Cortex of kidney (tissue), 1 donor: ENCODE measurements around the gene EYS.
"Not testable (repeated sequence)": the region's sequence is repeated elsewhere in the genome, so short reads cannot be mapped to it uniquely, and the experiment has no call there.

Experiments used
- DNase-seq: peaks from one replicate; lab custom pipeline; 2025; lab: John Stamatoyannopoulos, UW

EYS gene

DNA sequence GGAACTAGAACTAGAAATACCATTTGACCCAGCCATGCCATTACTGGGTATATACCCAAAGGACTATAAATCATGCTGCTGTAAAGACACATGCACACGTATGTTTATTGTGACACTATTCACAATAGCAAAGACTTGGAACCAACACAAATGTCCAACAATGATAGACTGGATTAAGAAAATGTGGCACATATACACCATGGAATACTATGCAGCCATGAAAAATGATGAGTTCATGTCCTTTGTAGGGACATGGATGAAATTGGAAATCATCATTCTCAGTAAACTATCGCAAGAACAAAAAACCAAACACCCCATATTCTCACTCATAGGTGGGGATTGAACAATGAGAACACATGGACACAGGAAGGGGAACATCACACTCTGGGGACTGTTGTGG, 1968.8 kb downstream of the EYS start:
- not testable (repeated sequence) for DNase-seq

DNA sequence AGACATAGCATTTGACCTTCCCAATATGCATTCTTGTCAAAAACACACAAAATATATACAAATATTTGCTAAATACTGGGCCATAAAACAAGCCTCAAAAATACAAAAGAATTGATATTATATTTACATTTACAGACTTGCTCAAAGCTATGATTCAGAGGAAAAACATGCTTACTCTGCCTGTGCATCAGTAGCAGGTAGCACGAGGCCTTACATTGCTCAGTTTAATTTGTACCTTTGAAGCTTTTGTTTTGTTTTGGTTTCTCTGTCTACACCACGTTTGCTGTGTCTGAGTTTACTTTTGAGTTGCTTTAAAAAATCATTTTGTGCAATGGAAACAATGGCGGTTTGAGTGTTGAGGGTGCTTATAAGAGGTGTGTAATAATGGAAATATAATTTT, 1972.1 kb downstream of the EYS start:
- DNase-seq = no peak

DNA sequence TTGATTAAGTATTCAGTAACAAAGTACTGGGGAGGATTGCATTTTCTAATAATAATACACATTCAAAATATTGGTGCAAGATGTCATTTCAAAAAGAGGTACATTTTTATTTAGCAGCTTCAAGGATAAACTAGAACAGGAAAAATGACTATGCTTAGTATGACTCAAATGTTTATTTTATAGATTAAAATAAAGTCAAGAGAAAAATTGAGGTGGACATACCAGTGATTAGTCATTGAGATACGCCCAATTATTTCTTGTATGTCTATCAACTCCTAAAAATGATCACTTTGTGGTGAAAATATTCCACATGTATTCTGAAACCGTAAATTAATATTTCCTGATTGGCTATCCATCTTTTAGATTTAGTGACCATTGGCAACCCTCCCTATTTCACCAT, 1974.7 kb downstream of the EYS start:
- no peak for DNase-seq

DNA sequence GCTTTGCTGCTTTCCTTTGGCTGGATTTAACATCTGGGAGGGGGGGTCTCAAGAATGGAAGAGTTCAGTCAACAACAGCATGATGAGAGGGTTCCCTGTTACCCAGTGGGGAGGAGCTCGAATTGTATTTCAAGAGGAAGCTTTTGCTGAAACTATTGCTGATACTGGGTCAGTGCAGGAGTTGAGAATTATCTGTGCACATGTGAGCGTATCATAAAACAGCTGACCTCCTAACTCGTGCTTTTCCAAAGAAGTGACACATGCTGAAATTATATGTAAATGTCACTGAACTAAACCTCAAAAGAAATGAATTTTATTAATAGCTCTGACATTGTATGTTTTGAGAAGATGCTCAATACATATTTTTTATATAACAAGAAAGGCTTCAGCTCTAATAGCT, 1975.1 kb downstream of the EYS start:
- no peak for DNase-seq

DNA sequence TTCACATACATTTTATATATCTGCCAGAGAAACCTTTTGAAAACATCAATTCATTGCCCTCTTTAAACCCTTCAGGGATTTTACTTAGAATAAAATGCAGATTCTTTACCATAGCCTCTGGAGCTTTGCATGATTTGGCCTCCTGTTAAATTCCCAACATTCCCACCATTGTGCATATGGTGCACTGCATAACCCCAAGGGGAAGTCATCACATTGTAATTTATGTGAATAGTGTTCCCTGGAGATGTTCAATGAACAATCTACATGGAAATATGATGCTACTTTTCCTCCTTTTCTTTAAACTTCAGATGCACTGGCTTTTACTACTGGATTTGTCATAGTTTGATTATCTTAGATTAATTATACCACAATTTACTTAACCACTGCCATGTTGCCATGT, 1976.7 kb downstream of the EYS start:
- DNase-seq = no peak

DNA sequence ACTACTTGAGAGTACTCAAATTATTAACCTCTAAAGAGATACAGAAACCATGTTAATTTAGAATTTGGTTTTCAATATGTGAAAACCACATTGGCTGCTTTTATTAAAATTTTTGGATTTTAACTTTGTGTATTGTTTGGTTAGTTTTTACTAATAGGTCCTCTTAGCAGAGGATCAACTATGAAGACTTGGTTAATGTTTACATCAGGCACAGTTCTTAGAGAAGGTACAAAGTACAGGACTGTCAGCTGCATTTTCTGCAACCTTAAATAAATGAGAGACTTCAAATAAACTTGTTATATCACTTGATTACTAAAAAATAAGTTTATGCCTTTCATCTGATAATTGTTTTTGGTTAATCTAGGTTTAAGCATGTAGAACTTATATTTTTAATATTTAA, 1982.3 kb downstream of the EYS start:
- no peak for DNase-seq

DNA sequence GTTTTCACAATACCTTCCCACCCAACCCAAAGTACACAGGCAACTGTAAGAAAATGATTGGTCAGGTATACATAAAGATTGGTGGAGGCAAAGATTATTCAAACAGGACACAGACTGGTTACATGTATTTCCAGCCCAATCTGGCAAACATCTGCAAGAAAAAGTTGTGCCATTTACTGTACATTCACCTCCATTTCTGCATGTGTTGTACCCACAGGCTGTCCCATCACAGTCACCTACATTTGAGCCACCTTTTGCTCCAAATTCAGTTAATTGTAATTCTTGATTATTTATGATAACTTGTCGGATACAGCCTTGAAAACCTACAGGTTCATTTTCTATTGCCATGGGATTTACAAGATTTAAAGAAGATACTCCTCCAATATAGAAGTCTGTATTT, 1985.8 kb downstream of the EYS start:
- DNase-seq = no peak

DNA sequence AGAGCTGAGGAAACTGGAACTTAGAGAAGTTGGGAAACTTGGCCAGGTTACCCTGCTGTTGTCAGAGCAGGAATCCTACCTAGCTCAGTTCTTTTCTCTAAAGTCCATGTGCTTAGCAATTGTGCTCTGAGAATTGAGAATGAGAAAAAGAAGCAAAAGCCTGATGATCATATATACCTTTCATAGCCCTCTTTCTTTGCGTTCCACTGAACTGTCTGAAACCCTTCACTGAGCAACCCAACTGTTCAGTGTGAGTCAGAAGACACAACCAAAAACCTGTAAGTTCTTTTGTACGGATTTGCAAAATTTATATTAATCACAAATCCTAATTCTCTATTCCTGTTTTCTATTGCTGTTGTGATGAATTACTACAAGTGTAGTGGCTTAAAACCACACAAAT, 1990.9 kb downstream of the EYS start:
- DNase-seq = no peak

DNA sequence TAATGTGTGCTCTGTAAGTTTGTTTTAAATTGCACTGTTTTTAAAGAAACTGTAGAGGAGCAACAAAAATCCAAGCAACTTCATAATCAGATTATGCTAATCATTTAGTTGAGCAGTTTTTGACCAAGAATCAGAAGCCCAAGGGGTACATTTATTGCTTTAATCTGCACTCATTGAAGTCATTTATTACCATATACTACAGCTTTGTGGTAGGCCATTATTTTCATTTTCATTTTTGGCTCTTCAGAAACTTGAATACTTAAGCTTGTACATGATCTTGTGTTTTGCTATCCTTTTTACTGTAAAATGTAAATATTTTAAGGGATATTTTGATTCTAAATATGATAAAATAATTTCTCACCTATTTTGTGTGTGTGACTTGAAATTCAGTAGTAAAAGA, 1992.9 kb downstream of the EYS start:
- no peak for DNase-seq

DNA sequence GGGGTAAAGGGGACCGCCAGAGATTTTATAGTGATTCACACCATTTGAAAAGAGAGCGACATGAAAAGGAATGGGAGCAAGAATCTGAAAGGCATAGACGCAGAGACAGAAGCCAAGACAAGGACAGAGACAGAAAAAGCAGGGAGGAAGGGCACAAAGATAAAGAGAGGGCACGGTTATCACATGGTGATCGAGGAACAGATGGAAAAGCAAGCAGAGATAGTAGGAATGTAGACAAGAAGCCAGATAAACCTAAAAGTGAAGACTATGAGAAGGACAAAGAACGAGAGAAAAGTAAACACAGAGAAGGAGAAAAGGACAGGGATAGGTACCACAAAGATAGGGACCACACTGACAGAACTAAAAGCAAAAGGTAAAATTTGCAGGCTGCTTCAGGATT, 1993.7 kb downstream of the EYS start:
- no peak for DNase-seq

DNA sequence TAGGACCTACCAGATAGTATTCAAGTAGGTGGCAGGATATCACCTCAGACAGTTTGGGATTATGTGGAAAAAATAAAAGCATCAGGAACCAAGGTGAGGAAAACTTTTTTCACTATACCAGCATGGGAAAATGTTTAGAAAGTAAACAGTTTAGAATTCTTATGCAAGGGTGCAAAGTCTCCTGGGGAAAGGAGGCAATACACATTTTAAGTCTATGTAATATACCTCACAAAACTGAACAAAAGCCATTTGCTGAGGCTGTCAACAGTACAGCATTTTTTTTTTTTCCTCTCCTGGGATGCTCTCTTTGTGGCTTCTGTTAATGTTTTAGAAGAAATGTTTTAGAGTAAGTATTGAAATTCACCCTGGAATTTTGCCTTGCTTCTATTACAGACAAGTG, 1997.9 kb downstream of the EYS start:
- no peak for DNase-seq

DNA sequence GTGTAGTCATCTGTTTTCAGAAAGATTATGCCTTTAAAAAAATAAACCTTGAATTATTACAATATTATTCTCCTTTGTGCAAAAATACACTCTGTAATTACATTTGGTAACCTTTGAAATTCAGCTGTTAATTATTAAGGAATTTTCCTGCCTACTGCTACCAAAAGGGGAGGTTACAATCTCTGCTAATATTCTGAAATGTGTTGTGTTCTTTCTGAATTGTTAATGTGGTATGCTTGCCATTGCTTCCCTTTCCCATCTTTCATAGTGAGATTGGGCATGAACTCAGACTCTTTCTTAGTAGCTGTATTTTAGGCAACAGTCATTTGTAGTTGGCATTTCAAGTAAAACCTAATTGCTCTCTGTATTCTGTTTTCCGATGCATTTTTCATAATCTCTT, 1998.4 kb downstream of the EYS start:
- DNase-seq = no peak

DNA sequence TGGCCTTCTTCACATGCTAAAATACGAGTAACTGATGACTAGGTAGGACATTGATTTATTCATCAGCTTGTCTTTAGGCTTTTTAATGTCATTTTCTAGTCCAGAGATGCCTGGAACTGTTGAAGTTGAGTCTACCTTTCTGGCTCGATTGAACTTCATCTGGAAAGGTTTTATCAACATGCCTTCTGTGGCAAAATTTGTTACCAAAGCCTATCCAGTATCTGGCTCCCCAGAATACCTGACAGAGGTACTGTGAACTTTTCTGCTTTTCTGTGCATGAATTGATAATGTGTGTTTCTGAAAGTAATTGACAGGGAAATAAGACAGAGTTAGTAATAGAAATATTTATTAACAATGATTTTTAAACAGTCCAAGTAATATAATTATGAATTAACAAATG, 2000.4 kb downstream of the EYS start:
- no peak for DNase-seq

DNA sequence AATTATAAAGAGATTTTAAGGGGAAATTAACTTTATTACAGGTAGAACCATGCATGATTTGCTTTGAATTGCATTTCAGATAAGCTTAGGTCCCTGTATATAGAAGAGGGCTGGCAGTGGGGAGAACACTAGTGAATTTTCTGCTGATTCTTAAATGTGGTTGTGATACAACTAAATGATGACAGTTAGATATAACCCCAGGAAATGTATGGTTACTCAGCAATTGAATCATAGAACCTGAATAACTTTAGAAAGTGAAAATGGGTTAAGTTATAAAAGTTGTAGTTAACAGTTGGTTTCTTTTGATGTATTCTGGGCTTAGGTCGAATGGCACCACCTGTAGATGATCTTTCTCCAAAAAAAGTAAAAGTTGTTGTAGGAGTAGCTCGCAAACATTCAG, 2001.3 kb downstream of the EYS start:
- no peak for DNase-seq

DNA sequence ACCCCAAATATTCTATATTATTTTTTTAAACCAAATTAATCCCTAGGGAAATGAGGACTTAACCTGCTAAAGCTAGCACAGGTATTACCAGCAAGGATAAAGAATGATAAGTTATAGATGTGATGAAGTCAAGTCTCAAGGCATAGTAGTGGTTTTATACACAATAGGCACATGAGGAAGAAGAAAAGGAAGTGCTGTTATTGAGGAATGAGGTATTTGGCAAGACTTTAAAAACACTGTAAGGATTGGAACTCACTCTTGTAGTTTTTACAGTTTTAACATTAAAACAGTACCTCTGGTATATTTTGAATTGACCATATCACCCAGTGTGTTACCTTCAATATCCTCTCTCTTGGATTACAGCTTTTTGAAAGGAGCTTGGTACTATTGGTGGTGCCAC, 2016.8 kb downstream of the EYS start:
- DNase-seq = no peak

DNA sequence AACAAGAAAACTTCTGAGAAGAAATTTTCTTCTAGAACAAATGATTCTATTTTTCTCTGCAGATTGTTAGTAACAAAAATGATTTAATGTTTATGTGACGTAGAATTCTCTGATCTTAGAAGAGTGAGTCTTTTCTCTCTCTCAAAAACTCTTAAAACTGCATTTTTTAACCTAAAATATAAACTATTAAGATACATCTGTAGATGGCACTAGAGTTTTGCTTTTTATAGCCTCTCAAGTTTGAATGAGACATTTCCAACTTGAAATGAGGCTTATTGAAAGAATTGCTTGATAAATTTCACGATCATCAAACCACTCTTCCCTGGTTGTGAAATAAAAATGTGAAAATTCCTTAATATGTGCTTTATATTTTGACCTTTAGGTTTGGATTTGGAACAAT, 2017.6 kb downstream of the EYS start:
- no peak for DNase-seq

DNA sequence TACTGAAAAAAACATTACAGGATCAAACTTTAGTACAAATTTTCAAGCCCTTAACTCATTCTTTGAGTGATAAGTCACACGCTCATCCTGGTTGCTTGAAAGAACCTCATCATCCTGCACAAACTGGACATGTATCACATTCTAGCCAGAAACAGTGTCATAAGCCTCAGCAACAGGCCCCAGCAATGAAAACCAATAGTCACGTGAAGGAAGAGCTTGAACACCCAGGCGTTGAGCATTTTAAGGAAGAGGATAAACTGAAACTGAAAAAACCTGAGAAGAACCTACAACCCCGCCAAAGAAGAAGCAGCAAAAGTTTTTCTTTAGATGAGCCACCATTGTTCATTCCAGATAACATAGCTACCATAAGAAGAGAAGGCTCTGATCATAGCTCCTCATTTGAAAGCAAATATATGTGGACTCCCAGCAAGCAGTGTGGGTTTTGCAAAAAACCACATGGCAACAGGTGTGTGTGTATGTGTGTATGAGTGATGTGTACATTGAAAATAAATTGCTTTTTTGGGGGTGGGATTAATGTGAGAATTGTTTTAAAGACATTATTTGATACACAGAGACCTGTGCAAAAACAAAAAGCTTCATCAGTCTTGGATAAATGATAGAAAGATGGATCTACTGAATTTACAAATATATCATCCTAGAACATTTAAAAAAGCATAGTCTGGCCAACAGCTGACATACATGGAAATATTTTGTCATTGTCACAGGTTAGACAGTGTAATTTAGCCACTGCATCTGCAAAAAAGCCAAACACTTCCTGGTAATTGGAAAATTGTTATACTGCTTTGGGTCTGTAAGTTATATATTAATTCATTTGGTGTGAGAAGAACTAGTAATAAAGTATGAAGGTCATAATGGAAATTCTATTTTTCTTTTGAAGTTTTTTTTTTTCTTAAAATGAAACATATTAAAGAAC, 2021.3 kb downstream of the EYS start:
- no peak for DNase-seq

DNA sequence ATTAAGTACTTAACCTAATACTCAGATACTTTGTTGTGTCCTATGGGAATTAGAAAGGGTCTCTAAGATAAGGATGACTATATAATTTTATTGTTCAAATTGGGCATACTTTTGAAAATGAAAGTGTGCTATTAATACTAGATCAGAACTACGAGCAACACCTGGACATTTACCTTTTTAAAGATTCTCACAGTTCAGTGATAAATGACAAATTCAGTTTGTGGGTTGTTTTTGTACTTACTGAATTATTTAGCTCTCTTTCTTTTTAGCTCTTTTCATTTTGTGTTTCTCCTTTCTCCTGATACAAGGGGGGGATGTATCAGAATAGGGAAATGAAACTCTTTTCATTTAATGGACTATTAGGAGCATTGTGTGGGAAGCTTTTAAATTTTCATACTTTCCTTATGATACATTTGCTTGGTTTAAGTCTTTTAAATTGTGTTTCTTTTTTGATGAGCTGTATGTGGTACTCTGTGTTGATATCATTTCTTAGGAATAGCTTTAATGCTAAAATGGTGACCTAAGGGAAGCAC, 2023.9 kb downstream of the EYS start:
- no peak for DNase-seq

DNA sequence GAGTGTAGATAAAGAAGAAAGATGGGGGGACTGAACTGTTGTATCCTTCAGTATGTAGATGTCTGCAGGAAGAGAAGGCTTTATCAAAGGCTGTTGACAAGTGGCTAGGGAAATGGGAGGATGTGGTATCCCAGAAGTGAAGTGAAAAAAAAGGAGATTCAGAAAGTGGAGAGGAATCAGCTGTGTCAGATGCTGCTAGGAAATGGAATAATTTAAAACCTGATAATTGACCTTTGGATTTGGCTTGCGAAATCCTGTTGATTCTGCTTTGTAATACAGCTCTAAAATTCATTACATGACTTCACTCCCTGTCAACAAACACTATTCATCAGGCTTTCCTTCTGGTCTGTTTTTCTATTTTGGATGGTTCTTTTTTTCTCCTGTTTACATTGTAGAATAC, 2029.7 kb downstream of the EYS start:
- no peak for DNase-seq

DNA sequence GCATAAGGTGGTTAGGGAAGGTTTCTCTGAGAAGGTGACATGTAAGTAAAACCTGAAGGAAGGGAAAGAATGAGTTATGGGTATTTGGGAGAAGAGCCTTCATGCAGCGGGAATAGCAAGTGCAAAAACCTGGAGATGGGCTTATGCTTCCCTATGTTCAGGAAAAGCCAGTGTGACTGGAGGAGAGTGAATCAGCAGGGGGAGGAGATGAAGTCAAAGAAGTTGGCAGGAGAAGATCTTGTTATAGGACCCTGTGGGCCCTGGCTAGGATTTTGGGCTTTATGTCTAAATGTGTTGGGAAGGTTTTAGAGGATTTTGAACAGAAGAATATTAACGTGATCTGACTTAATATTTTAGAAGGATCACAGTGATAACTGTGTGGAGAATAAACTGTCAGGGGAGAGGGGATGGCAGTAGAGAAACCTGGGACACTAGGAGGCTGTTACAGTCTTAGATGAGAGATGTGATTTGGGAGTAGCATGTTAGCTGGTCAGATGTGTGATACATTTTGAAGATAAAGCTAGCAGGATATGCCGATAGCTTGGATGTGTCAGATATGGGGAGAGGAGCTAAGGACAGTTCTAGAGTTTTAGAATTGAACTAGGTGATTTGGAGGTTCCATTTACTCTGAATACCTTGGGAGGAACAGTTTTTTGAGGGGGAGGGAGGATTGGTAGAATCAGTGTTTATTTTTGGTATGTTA, 2030.5 kb downstream of the EYS start:
- DNase-seq = no peak

DNA sequence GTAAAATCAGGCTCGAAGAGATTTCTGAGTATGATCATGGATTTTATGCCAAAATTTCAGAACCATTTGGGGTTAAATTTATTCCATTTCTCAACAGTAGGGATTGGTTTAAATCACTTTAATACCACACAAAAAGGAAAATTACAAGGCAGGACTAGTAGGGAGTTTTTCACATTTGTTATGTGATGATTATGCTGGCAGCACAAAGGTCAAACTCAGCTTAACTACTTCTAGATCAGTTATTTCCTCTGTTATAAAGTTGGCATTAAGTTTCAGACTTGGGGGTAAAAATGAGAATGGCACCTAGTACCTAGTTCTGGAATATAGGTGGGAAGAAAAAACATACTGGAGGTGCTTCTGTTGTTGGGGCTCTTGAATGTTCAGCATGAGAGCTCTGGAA, 2031.9 kb downstream of the EYS start:
- DNase-seq = no peak

DNA sequence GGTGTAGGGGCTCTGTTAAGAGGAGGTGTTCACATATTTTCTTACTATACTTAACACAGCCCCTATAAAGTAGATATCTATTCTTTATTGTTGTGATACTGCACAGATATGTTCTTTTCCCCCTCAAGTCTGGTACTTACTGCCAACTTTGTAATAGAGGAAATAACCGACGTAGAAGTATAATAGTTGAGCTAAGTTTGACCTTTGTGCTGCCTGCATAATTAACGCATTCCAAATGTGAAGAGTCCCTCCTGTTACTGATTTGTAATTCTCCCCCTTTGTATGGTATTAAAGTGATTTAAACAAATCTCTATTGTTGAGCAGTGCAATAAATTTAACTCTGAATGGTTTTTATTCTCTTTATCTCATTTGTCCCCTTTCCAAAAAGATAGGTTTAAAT, 2032.4 kb downstream of the EYS start:
- DNase-seq = no peak

DNA sequence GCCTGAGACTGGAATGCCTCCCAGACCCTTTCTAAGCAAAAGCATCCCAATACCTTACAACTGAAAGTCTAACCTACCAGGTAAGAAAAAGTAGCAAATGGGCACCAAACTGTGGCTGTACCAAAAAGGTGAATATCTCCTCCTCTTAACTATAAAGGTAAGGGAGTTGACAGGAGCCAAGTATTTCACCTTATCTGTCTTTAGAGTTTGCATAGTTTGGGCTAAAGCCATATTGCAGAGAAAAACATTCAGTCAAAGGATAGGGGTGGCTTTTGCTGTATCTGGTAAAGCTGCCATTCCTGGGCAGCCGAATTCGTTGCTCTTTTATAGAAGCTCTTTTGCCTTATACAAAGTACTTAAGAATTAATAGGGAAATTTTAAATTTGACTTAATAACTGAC, 2033.3 kb downstream of the EYS start:
- DNase-seq = no peak
